GM18498 (cell line): ENCODE measurements around the gene SRMS.

Source experiments
- ATAC-seq: cut with Tn5 transposase; IDR thresholded peaks from one replicate; pipeline ENCODE4 v1.9.1; 2021; ENCODE audit warnings: mild to moderate bottlenecking, moderate library complexity; ENCODE audit not compliant: unreplicated experiment

The SRMS gene

GRCh38 chr20:63553933-63554290, 6.4 kb upstream of the SRMS start, which contains the start of gene FNDC11:
FNDC11 (plus strand) TSS chr20:63554159; CDS start chr20:63555664, 1,505 bp downstream.
- peak; percentile 32 for ATAC-seq

- ATAC-seq: peak; percentile 49
Observed at GRCh38 chr20:63553251-63553932, 5.8 kb upstream of the SRMS start.

GRCh38 chr20:63552481-63553249, 5.1 kb upstream of the SRMS start:
- ATAC-seq: peak; percentile 38

GRCh38 chr20:63551068-63551467, 3.5 kb upstream of the SRMS start:
- no peak for ATAC-seq

GRCh38 chr20:63549679-63550282, 2.2 kb upstream of the SRMS start:
- ATAC-seq: no peak

- no peak for ATAC-seq
Observed at GRCh38 chr20:63549019-63549418, 1.5 kb upstream of the SRMS start.

GRCh38 chr20:63548542-63548941, 993 bp upstream of the SRMS start:
- ATAC-seq: no peak

GRCh38 chr20:63546956-63547724, 409 bp downstream of the SRMS start:
- ATAC-seq: no peak

GRCh38 chr20:63546256-63546955, 1.1 kb downstream of the SRMS start:
- ATAC-seq: no peak

- no peak for ATAC-seq
Observed at GRCh38 chr20:63545814-63546213, 1.7 kb downstream of the SRMS start.

GRCh38 chr20:63544958-63545516, 2.5 kb downstream of the SRMS start:
- no peak for ATAC-seq

GRCh38 chr20:63544241-63544957, 3.1 kb downstream of the SRMS start:
- no peak for ATAC-seq

- no peak for ATAC-seq
Observed at GRCh38 chr20:63543733-63544132, 3.8 kb downstream of the SRMS start.

GRCh38 chr20:63543131-63543530, 4.4 kb downstream of the SRMS start:
- no peak for ATAC-seq

- no peak for ATAC-seq
Observed at GRCh38 chr20:63542696-63543095, 4.9 kb downstream of the SRMS start.

- no peak for ATAC-seq
Observed at GRCh38 chr20:63542031-63542559, 5.5 kb downstream of the SRMS start.

- no peak for ATAC-seq
Observed at GRCh38 chr20:63541371-63541770, 6.2 kb downstream of the SRMS start.

GRCh38 chr20:63540417-63541186, 6.9 kb downstream of the SRMS start:
- ATAC-seq: no peak
